Measurements from ENCODE around the gene SLC2A1. TPM values are rescaled to one million over a fixed set of nuclear protein-coding genes. Genes with fewer than 3 reads are reported as not detected.

Gene SLC2A1
- polyA plus RNA-seq, 1 experiment, result 193 TPM

GRCh38 chr1:42998386-42998785 is 39.7 kb upstream of the SLC2A1 start:
- POLR2A ChIA-PET, result interaction anchor here (0.7 to 1.0 kb wide), 2 partner anchors 20 to 36 kb away, joined by 3 to 5 read pairs; no protein-coding TSS in a partner anchor
- peak; percentile 92 for DNase-seq (ENCODE audit: low read depth)
- no peak overlapping the region for H3K4me3 ChIP-seq (ENCODE audit: low read depth, low read length)
- TF ChIP-seq, protein P1, sequence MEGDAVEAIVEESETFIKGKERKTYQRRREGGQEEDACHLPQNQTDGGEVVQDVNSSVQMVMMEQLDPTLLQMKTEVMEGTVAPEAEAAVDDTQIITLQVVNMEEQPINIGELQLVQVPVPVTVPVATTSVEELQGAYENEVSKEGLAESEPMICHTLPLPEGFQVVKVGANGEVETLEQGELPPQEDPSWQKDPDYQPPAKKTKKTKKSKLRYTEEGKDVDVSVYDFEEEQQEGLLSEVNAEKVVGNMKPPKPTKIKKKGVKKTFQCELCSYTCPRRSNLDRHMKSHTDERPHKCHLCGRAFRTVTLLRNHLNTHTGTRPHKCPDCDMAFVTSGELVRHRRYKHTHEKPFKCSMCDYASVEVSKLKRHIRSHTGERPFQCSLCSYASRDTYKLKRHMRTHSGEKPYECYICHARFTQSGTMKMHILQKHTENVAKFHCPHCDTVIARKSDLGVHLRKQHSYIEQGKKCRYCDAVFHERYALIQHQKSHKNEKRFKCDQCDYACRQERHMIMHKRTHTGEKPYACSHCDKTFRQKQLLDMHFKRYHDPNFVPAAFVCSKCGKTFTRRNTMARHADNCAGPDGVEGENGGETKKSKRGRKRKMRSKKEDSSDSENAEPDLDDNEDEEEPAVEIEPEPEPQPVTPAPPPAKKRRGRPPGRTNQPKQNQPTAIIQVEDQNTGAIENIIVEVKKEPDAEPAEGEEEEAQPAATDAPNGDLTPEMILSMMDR (IDR thresholded peaks at IDR 0.05; ENCODE audit: insufficient read depth, low read depth, low read length), result no peak
- H3K36me3 ChIP-seq (ENCODE audit: control insufficient read depth, insufficient read depth, low read length), result peaks cover 1% of the 10 kb centered on the region; the same call in 1 of the 2 replicates
- CTCF ChIA-PET, result interaction anchor here (0.6 to 1.9 kb wide), 3 partner anchors 26 to 1008 kb away, joined by 3 to 11 read pairs (median 4); no protein-coding TSS in a partner anchor
- no peaks in the 10 kb centered on the region; the same call in 1 of the 2 replicates for H3K27me3 ChIP-seq (ENCODE audit: control insufficient read depth, insufficient read depth, low read length)

- CTCF ChIA-PET, result interaction anchor here (0.6 kb wide), 1 partner anchor 52 kb away, joined by 3 read pairs; no protein-coding TSS in a partner anchor
These were observed 37.8 kb upstream of the SLC2A1 start for GRCh38 chr1:42996384-42996970.

GRCh38 chr1:42993502-42994136 is 35.0 kb upstream of the SLC2A1 start:
- CTCF ChIA-PET, result interaction anchor here (0.6 to 1.8 kb wide), 3 partner anchors 9 to 1754 kb away, joined by 3 to 4 read pairs (median 3); no protein-coding TSS in a partner anchor
- Histone ChIP-seq H3K27me3 (ENCODE audit: control insufficient read depth, insufficient read depth, low read length) (no peaks in the 10 kb centered on the region; the same call in 1 of the 2 replicates), H3K4me3 (ENCODE audit: low read depth, low read length) (no peak overlapping the region), H3K36me3 (ENCODE audit: control insufficient read depth, insufficient read depth, low read length) (peaks cover 1% of the 10 kb centered on the region; the same call in 1 of the 2 replicates)
- POLR2A ChIA-PET, result no interaction called here
- TF ChIP-seq, protein P1 (IDR thresholded peaks at IDR 0.05; ENCODE audit: insufficient read depth, low read depth, low read length), result no peak
- DNase-seq (ENCODE audit: low read depth), result no peak

More at GRCh38 chr1:42996384-42996970, 37.8 kb upstream of the SLC2A1 start:
- no peak for DNase-seq (ENCODE audit: low read depth)
- H3K4me3 ChIP-seq (ENCODE audit: low read depth, low read length), result no peak overlapping the region
- POLR2A ChIA-PET, result no interaction called here
- peaks cover 1% of the 10 kb centered on the region; the same call in 1 of the 2 replicates for H3K36me3 ChIP-seq (ENCODE audit: control insufficient read depth, insufficient read depth, low read length)
- TF ChIP-seq, protein P1 (IDR thresholded peaks at IDR 0.05; ENCODE audit: insufficient read depth, low read depth, low read length), result no peak
- H3K27me3 ChIP-seq (ENCODE audit: control insufficient read depth, insufficient read depth, low read length), result no peaks in the 10 kb centered on the region; the same call in 1 of the 2 replicates

GRCh38 chr1:42992054-42992571 is 33.4 kb upstream of the SLC2A1 start:
- ChIA-PET CTCF (no interaction called here), POLR2A (no interaction called here)
- peaks cover 1% of the 10 kb centered on the region; the same call in 1 of the 2 replicates for H3K36me3 ChIP-seq (ENCODE audit: control insufficient read depth, insufficient read depth, low read length)
- no peak for DNase-seq (ENCODE audit: low read depth)
- TF ChIP-seq, protein P1 (IDR thresholded peaks at IDR 0.05; ENCODE audit: insufficient read depth, low read depth, low read length), result no peak
- no peak overlapping the region for H3K4me3 ChIP-seq (ENCODE audit: low read depth, low read length)
- no peaks in the 10 kb centered on the region; the same call in 1 of the 2 replicates for H3K27me3 ChIP-seq (ENCODE audit: control insufficient read depth, insufficient read depth, low read length)
